ENCODE data around the gene PDE4C. TPM values are rescaled to one million over a fixed set of nuclear protein-coding genes. Genes with fewer than 3 reads are reported as not detected.

The PDE4C gene
- total and polyA plus RNA-seq, 9 of the 15 experiments (the other 6 are each of a cell fraction or from before 2014, with no cell fraction given): 0.04 to 0.91 (median 0.20) TPM; not detected in 1

DNA sequence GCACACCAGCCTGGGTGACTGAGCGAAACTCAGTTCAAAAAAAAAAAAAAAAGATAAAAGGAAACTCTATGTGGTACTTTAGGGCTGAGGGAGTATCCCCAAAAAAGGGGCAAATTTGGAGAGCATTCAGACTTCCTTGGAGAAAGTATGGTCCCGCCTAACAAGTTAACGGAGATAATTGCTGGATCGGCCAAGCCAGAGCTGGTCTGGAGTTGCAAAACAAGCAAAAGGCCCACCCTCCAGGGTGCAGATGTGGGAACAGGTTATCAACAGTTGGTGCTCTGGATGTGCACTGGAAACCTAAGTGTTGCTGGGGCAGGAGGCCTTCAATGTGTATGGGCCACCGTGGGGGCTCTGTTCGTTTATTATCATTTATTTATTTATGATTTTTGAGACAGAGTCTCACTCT lies 45.2 kb upstream of the PDE4C start:
- Histone ChIP-seq H3K4me2 (ENCODE audit: insufficient read depth, low read length) (no peak overlapping the region), H3K9me3 (replicated peaks; ENCODE audit: control insufficient read depth, insufficient read depth, low read depth, low read length) (no peaks in the 10 kb centered on the region), H3K4me1 (replicated peaks in 1 of 2; ENCODE audit: control insufficient read depth in 2 of 2, insufficient read depth in 2 of 2, low read length in 2 of 2) (peaks cover 15 to 44% of the 10 kb centered on the region in 2 experiments; a peak in 4 of 5 replicates), H3K36me3 (ENCODE audit: control insufficient read depth, insufficient read depth, low read length) (no peaks in the 10 kb centered on the region), H3K9ac (ENCODE audit: insufficient read depth in 1 of 2, low read depth in 2 of 2, low read length in 2 of 2) (no peak overlapping the region), H3K27ac (ENCODE audit: extremely low read depth, low read depth, low read length) (no peak overlapping the region), H3K9me1 (ENCODE audit: control insufficient read depth, insufficient read depth, low read length) (peaks cover 3% of the 10 kb centered on the region), H4K20me1 (replicated peaks; ENCODE audit: control insufficient read depth, insufficient read depth, low read length) (no peaks in the 10 kb centered on the region; the same call in 1 of the 2 replicates), H2AFZ (ENCODE audit: low read depth, low read length) (no peak overlapping the region), H3K4me3 (no peak overlapping the region), H3K79me2 (ENCODE audit: control insufficient read depth, insufficient read depth, low read length) (no peaks in the 10 kb centered on the region), H3K27me3 (ENCODE audit: control insufficient read depth in 2 of 2, insufficient read depth in 2 of 2, low read length in 2 of 2) (no peaks in the 10 kb centered on the region)
- DNase-seq (ENCODE audit: extremely low read depth in 1 of 4, low spot score in 3 of 4): no peak
- BruUV-seq (replicated peaks): no TSS peak
- no peak for ATAC-seq
- peak; percentile 48 for FAIRE-seq
- CTCF ChIA-PET (ENCODE audit: low intra/inter-chr PET ratio): interaction anchor here (0.6 kb wide), 1 partner anchor 34 kb away, joined by 4 read pairs; no protein-coding TSS in a partner anchor
- POLR2A ChIA-PET: interaction anchor here (0.6 to 5.7 kb wide), 4 partner anchors 8 to 59 kb away, joined by 3 to 45 read pairs (median 6); partner anchors contain the start of gene JUND
- WGBS (ENCODE audit: insufficient coverage, low coverage, missing lambda C conversion rate): 26% methylated on average over 6 of the region's 6 CpGs
- intact Hi-C loops (cut with micrococcal nuclease) (no loop called here), in situ Hi-C loops (cut with MboI) (loop anchor here (5.0 kb wide), 1 partner anchor 136 kb away; no protein-coding TSS in a partner anchor)
- TF ChIP-seq ZNF384 (IDR thresholded peaks at IDR 0.05; ENCODE audit: low read depth, low read length) (peak; percentile 37; the same call in 1 of the 2 replicates), CBX5 (IDR thresholded peaks at IDR 0.05; ENCODE audit: borderline replicate concordance, low read depth) (no peak)
- TF ChIP-seq, protein P1, sequence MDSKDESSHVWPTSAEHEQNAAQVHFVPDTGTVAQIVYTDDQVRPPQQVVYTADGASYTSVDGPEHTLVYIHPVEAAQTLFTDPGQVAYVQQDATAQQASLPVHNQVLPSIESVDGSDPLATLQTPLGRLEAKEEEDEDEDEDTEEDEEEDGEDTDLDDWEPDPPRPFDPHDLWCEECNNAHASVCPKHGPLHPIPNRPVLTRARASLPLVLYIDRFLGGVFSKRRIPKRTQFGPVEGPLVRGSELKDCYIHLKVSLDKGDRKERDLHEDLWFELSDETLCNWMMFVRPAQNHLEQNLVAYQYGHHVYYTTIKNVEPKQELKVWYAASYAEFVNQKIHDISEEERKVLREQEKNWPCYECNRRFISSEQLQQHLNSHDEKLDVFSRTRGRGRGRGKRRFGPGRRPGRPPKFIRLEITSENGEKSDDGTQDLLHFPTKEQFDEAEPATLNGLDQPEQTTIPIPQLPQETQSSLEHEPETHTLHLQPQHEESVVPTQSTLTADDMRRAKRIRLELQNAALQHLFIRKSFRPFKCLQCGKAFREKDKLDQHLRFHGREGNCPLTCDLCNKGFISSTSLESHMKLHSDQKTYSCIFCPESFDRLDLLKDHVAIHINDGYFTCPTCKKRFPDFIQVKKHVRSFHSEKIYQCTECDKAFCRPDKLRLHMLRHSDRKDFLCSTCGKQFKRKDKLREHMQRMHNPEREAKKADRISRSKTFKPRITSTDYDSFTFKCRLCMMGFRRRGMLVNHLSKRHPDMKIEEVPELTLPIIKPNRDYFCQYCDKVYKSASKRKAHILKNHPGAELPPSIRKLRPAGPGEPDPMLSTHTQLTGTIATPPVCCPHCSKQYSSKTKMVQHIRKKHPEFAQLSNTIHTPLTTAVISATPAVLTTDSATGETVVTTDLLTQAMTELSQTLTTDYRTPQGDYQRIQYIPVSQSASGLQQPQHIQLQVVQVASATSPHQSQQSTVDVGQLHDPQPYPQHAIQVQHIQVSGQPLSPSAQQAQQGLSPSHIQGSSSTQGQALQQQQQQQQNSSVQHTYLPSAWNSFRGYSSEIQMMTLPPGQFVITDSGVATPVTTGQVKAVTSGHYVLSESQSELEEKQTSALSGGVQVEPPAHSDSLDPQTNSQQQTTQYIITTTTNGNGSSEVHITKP (IDR thresholded peaks at IDR 0.05; ENCODE audit: partially characterized antibody): peak; percentile 70
